ENCODE results near the gene SMR3A.

Gene SMR3A

DNA sequence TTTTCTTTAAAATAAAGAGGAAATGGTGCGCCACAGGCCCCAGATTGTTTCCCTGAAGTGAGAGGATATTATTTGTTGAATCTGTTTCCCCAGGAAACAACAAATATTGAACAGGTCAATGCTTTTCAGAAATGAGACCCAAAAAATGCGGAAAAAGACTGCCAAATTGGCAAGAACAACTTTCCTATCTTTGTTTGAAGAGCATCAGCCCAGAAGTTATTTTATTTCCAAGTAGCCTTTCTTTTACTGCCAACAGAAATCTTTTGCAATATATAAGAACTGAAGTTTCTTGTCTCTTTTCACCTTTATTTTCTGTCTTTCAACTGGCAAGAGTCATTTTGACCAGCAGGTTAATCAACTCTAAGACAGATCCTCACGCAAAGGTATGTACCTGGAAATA lies at the start of gene SMR3A:
Gene SMR3A, plus strand, starts transcription at position 301 of the 400 bp plus-strand sequence. CDS start 1,356 bp downstream, outside the sequence.
- DNase-seq (ENCODE audit: low spot score) = no peak

DNA sequence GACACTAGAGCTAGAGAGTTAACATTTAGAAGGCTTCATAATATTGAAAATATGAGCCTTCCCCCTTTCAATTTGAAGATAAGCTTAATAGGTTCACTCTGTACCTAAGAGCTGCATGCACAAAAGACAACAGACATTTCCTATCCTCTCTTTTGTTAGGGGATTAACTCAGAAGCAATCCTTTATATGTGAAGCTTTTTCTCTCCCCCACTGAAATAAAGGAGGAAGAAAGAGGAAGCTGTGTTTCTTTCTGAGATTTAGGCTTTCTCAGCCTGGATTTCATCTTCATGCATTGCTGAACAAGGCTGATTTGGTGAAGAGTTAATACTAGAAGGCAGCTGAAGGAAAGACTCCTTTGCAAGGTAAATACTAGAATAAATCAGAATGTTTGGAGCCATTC lies 46.8 kb upstream of the SMR3A start:
- no peak for DNase-seq (ENCODE audit: low spot score)

DNA sequence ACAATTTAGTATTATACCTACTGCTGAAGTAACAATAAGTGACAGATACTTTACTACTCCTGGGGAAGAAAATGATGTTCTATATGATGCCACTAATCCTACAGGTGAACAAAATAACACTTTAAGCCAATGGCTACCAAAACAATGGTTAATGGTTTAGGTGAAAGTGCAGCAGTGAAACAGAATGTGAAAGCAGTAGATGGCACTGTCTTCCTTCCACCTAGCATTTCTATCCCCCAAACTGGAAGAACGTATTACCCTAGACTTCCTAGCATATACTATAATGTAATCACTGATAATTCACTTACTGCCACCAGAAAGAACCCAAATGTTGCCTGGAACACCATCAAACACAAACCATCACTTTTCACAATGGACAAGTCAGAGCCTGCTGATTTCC lies 44.6 kb upstream of the SMR3A start:
- DNase-seq (ENCODE audit: low spot score) = no peak

DNA sequence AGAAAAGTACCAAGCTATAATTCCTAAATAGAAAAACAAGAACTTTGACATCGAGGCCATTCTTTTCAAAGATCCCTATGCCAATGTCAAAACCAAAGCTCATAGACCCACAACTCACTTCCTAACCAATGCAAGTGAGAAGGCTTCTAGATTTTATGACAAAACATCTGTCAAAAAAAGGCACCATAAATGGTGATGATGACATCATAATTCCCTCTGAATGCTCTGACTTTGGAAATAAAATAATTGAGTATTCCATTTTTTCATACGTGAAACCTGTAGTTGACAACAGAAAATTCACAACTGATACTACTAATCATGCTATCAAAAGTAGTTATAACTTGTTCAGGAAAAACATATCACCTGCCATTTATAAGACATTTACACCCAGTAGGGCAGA lies 34.5 kb upstream of the SMR3A start:
- no peak for DNase-seq (ENCODE audit: low spot score)

DNA sequence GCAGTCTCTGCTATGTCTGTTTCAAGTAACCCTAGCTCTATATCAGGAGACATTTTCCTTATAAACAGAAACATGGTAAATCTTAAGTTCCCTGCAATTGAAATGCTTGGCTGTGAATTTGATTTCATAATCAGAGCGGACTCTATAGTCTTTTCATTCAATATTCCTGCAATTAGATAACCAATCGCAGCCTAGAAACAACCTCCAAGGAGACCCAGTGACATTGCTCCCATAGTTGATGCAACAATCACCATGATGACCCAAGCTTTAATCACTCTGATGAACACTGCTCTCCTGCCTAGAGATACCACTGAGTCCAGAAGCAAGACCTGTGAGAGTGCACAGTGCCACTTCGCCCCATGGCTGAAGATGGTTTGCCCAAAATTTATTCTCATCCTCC lies 25.9 kb upstream of the SMR3A start, which contains the start of gene CABS1:
Gene CABS1, plus strand, starts transcription at position 301 of the 400 bp plus-strand sequence. Its CDS starts 59 bp downstream, at position 360.
- DNase-seq (ENCODE audit: low spot score) = no peak

DNA sequence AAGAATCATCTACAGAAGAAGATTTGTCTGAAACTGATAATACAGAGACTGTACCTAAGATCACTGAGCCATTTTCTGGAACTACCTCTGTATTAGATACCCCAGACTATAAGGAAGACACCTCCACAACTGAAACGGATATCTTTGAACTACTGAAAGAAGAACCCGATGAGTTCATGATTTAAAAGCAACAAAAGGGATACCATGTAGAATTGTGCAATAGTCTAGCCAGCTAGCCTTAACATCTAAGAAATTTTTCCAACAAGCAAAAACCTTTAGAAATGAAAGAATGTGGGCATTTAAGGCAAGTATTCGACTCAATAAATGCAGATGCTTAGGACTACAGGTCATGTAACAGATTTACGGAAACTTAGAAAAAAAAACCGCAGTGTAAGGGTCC lies 24.5 kb upstream of the SMR3A start:
- no peak for DNase-seq (ENCODE audit: low spot score)

DNA sequence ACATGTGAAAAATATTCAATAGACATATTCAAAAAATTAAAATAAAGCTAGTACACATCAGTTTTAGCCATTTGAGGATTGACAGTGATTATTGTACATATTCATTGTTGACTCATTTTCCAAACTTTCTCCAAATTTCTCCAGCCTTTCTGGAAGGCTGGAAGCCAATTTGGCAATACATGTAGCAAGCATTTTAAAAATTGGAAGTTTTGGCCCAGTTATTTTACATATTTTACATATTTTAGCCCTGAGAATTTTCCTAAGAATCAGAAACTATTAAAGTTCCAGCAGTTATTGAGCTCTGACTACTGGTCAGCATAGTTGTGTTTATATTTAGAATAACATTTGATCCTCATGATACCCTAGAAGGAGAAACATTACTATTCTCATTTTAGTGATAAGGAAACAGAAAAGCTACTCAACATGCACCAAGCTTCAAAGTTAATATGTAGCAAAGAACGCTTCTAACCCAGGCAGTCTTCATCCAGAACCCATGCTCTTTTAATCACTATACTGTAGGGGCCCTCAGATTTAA lies 22.6 kb upstream of the SMR3A start:
- DNase-seq (ENCODE audit: low spot score) = no peak

DNA sequence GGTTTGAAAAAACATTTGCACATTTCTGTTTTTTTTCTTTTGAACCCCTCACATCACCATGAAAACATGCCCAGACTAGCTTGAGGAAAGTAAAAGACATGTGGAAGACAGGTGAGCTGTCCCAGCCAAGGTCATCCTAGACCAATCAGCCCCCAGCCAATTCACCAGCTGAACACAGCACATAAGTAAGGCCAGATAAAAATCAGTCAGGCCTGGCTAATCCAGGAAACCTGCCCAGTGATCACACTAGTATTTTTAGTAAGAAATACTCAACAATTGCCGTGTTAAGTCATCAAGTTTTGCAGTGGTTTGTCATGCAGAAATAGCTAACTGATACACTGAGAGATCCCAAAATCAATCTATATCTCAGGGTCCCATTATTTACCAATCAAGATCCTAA lies 4.4 kb upstream of the SMR3A start:
- no peak for DNase-seq (ENCODE audit: low spot score)

DNA sequence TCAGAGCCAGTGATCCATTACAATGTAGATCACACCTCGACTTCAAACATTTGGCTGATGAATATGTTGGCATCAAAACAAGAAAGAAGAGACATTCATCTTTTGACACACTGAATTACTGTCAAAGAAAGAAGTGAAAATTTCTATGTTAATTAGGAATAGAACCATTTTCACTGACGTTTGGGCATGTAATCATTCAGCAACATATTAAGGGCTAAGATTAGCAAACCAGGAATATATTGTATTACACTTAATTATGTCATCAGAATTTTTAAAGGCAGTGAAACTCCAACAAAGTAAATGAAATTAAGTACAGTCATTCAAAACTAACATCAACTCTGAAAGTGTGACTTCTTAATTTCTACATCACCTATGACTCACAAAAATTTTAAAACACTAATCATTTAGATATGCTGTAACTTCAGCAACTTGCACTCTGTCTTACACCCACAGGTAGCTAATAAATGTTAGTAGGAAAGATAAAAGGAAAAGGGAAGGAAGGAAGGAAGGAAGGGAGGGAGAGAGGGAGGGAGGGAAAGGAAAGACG lies 1.4 kb upstream of the SMR3A start:
- DNase-seq (ENCODE audit: low spot score) = no peak

DNA sequence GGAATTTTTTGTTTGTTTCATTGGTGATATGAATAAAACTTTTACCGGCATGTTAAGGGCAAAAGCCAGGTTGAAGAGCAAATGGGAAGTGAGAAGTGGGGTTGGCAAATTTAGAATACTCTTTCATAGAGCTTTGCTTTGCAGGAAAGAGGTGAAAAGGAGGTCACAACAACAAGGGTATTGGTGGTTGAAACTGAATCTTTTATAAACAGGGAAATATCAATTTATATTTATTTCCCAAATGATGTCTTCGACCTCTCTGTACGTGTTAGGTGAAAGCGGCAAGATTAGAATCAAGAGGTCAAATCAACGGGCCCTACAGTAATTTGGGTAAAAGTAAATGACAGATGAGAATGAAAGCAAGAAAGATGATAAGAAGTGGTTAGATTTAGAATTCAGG lies 3.4 kb downstream of the SMR3A start:
- no peak for DNase-seq (ENCODE audit: low spot score)

DNA sequence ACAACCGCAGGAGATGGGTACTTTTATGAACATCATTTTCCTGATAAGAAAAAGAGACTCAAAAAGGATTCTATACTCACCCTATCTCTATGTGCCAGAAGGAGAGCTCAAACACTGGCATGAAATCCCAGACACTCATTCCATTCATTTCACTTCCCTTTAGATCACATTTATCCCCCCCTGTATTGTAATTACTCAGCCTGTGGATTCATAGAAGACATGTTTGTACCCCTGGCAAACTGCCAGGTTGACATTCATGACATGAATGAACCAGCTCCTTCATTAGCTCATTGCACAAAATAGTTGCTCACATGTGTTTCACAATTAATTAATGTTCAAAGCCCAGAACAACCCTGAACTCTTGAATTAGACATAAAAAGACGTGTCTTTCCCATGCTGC lies 4.9 kb downstream of the SMR3A start:
- DNase-seq (ENCODE audit: low spot score) = no peak

DNA sequence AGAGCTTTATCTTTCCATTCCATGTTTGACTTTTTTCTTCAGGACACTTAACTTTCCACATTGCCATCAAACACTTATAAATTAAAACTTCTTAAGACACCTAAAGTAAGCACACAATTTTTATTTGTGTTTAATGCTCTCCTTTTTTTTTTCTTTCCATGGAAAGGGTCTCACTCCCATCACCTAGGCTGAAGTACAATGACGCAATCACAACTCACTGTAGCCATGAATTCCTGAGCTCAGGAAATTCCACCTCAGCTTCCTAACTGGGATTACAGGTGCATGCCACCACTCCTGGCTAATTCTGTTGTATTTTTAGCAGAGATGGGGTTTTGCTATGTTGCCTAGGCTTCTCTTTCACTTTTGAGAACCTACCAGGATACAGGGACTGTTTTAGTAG lies 7.3 kb downstream of the SMR3A start:
- DNase-seq (ENCODE audit: low spot score) = no peak

DNA sequence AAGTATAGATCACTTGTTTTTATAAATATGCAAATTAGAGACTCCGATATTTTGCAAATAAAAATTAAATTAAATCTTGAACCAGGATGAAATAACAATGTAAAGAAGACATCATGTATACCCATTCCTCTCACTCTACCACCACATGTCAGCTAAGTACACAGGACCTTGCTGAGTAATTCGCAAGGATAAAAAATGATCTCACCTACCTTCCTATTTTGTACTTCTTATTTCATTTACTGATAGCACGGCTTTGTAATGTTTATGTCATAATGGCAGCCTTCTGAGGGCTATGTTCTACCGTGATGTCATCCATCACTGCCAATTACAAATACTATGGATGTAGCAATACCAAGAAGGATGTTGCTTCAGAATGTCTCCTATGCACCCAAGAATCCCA lies 11.4 kb downstream of the SMR3A start:
- DNase-seq (ENCODE audit: low spot score) = no peak

DNA sequence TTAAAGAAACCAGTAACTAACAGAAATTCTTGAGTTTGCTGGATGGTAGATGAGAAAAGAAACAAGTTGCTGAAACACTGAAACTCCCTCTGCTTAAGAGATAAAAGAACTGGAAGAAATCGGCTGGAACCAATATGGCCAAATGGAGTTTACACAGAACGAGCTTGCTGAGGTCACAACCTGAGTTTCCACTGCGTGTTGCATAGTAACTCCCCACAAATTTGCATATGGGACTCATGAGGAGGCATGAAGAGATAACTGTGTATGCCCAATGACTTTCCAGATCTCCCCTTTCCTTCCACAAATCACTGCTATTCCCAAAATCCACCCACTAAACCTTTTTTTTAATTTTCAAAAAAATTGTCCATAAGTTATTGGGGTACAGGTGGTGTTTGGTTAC lies 12.2 kb downstream of the SMR3A start:
- no peak for DNase-seq (ENCODE audit: low spot score)

DNA sequence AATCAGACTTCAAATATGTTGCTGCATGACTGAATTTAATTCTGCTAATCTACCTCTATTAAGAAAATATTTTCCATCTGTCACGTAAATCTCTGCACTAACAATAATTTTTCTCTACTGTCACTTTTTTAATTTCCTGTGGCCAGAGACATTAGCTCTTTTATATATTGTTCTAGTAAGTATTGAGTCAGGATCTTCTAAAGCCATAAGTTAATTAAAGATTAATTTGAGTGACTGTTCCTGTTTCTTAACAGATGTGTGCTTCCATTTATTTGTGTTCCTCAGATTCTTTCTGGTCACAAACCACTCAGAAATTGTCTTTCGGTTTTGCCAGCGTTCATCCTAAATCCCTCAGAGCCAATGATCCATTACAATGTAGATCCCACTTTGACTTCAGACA lies 20.0 kb downstream of the SMR3A start:
- DNase-seq (ENCODE audit: low spot score) = no peak

DNA sequence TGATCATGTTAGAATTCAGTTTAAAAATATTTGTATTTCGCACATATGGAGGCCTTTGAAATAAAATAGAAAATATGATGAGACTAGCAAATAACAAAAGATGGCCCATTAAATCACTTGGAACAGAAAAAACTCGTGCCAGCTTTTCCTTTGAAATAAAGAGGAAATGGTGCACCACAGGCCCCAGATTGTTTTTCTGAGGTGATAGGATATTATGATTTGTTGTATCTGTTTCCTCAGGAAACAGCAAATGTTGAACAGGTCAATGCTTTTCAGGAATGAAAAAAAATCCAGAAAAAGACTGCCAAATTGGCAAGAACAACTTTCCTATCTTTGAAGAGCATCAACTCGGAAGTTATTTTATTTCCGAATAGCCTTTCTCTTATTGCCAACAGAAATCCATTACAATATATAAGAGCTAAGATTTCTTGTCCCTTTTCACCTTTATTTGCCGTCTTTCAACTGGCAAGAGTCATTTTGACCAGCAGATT lies 22.2 kb downstream of the SMR3A start, which contains the start of gene SMR3B:
Gene SMR3B, plus strand, starts transcription at position 441 of the 491 bp plus-strand sequence. CDS start 1,380 bp downstream, outside the sequence.
- DNase-seq (ENCODE audit: low spot score) = no peak

DNA sequence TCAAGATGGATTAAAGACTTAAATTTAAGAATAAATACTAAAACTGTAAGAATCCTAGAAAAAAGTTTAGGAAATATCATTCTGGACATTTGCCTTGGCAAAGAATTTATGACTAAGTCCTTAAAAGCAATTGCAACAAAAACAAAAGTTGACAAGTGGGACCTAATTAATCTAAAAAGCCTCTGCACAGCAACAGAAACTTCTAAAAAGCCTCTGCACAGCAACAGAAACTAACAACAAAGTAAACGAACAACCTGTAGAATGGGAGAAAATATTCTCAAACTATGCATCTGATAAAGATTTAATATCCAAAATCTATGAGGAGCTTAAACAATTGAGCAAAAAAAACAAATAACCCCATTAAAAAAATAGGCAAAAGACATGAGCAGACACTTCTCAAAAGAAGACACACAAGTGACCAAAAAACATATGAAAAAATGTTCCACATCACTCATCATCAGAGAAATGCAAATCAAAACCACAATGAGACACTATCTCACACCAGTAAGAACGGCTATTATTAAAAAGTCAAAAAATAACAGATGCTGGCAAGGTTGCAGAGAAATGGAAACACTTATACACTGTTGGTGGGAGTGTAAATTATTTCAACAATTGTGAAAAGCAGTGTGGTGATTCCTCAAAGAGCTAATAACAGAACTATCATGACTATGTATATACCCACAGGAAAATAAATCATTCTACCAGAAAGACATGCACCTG lies 31.7 kb downstream of the SMR3A start:
- no peak for DNase-seq (ENCODE audit: low spot score)

DNA sequence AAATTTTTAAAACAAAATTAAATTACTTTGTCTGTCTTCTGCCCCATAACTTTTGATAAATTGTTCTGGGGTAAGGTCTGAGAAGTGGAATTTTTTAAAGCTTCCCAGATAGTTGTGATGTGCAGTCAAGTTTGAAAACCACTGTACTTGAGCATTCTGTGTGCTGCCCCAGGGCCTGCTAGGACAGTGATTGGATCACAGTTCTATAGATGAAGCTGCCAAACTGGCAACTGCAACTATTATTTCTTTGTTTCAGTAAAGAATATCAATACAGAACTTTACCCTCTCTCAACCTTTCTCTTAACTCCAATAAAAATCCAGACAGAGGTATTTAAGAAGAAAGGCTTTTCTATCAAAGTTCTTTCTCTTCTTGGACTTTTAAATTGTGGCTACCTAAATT lies 37.0 kb downstream of the SMR3A start, which contains the start of gene OPRPN:
Gene OPRPN, plus strand, starts transcription at position 361 of the 400 bp plus-strand sequence. CDS start 1,346 bp downstream, outside the sequence.
- DNase-seq (ENCODE audit: low spot score) = no peak

DNA sequence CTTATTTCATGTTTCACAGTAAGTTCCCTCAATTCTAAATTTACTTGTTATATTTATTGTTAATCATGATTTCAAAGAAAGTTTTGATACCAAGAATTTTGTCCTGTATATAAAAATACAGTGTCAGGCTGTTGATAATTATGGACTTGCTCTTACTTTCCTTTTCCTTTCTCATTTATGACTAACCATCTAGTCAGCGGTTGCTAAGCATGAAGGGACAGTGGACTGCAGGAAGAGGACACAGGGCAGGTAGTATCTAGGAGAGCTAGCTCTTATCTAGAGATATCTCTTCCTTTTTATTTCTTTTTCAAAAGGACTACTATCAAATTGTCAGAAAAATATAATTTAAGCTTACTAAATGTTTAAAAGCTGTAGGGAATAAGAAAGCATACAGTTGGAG lies 38.8 kb downstream of the SMR3A start:
- DNase-seq (ENCODE audit: low spot score) = no peak

DNA sequence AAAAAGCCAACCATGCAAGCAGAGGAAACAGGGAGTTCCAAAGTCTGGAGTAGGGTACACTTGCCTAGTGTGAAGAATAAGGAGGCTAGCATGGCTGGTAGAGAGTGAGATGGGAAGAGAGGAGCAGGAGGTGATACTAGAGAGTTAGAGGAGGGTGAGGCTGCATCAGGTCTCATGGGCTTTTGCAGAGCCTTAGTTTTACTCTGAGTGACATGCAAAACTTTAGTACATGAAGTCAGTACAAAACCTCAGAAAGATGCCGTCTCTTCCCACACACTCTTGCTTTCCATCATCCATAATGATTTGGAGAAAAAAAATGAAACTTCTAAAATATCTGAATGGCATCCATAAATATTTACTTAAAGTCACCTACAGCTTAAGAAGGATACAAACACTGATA lies 42.2 kb downstream of the SMR3A start:
- no peak for DNase-seq (ENCODE audit: low spot score)

DNA sequence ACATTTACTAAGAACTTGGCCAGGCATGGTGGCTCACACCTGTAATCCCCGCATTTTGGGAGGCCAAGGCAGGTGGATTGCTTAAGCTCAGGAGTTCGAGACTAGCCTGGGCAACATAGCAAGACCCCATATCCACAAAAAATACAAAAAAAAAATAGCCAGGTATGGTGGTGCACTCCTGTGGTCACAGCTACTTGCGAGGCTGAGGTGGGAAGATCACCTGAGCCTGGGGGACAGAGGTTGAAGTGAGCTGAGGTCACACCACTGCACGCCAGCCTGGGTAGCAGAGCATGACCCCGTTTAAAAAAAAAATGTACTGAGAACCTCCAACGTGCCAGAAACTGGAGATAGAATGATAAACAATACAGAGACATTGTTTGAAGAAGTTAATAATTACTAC lies 45.2 kb downstream of the SMR3A start:
- no peak for DNase-seq (ENCODE audit: low spot score)

Measured in cerebellar cortex (tissue), 1 donor.